Measurements from ENCODE around the gene ACAP3.

Gene ACAP3

GRCh38 chr1:1242461-1243265, 65.1 kb downstream of the ACAP3 start:
- no peak for DNase-seq

Data from effector CD8-positive, alpha-beta T cell (primary cell).